Thymus (tissue), 11 donors: ENCODE measurements around the gene GARIN5A. TPM values are rescaled to one million over a fixed set of nuclear protein-coding genes. Genes with fewer than 3 reads are reported as not detected.

Source experiments
- DNase-seq, 9 donors: peaks; one replicate each; pipeline ENCODE4 v3.0.0-alpha.2; 2013; ENCODE audit warnings: low spot score in 9 of 9, low read depth in 6 of 9, missing footprints in 1 of 9
- H3K27ac ChIP-seq, 2 donors: one replicate each; pipeline ENCODE4 v1.5.1; 2013; ENCODE audit warnings: control low read depth in 1 of 2, low read depth in 1 of 2, low read length in 1 of 2, mild to moderate bottlenecking in 1 of 2, moderate library complexity in 1 of 2
- H3K27me3 ChIP-seq, 2 donors: one replicate each; pipeline ENCODE4 v1.5.1; 2013; ENCODE audit warnings: low read length in 1 of 2; ENCODE audit not compliant: control insufficient read depth in 2 of 2, insufficient read depth in 1 of 2
- H3K36me3 ChIP-seq, 2 donors: one replicate each; pipeline ENCODE4 v1.5.1; 2013; ENCODE audit warnings: low read length in 1 of 2, mild to moderate bottlenecking in 1 of 2, moderate library complexity in 1 of 2; ENCODE audit not compliant: control insufficient read depth in 2 of 2, insufficient read depth in 2 of 2
- H3K4me1 ChIP-seq, 2 donors: one replicate each; pipeline ENCODE4 v1.5.1; 2013; ENCODE audit warnings: low read length in 2 of 2; ENCODE audit not compliant: control insufficient read depth in 2 of 2, insufficient read depth in 2 of 2
- H3K4me3 ChIP-seq, 2 donors: one replicate each; pipeline ENCODE4 v1.5.1; 2013; ENCODE audit warnings: low read length in 2 of 2, control low read depth in 1 of 2, mild to moderate bottlenecking in 1 of 2
- H3K9me3 ChIP-seq, 2 donors: one replicate each; pipeline ENCODE4 v1.5.1; 2013; ENCODE audit warnings: low read length in 1 of 2, mild to moderate bottlenecking in 1 of 2; ENCODE audit not compliant: control insufficient read depth in 2 of 2, insufficient read depth in 1 of 2
- WGBS: extraction: QIAGEN DNeasy Blood & Tissue Kit; methylation state at CpG from one replicate; pipeline ENCODE4 v1.1.7; 2013; 5-methylcytosine and 5-hydroxymethylcytosine counted together
- polyA plus RNA-seq: library from polyadenylated mRNA; stranded (reverse); fragments of 200-250 nt; gene quantifications from one replicate; pipeline ENCODE4 v1.2.3, GENCODE V29; 2013
- total RNA-seq: library from RNA; stranded (reverse); fragments of 120-200 nt; gene quantifications from one replicate; pipeline ENCODE4 v1.2.4, GENCODE V29; 2013
- donor health status: healthy.

The GARIN5A gene
- total and polyA plus RNA-seq, 2 donors: 2.9 to 3.4 TPM

- Histone ChIP-seq H3K36me3 (no peaks in the 10 kb centered on the region), H3K27ac (peak overlapping the region in 1 of 2 donors; percentile 68), H3K4me3 (peak overlapping the region in 1 of 2 donors; percentile 26), H3K4me1 (peaks cover 3 to 15% of the 10 kb centered on the region in 2 donors), H3K9me3 (no peaks in the 10 kb centered on the region), H3K27me3 (peaks cover 33 to 78% of the 10 kb centered on the region in 2 donors)
- DNase-seq: no peak
- WGBS: 91% methylated on average over 19 of the region's 19 CpGs
Observed at GRCh38 chr19:50433201-50434180, 43.2 kb downstream of the GARIN5A start.

- Histone ChIP-seq H3K4me3 (peak within 1 kb of the TSS; percentile 56 to 65), H3K27ac (peak within 1 kb of the TSS; percentile 74 to 75), H3K27me3 (peaks cover 40 to 88% of the 10 kb centered on the region in 2 donors), H3K36me3 (no peaks in the 10 kb centered on the region), H3K4me1 (peaks cover 3 to 22% of the 10 kb centered on the region in 2 donors), H3K9me3 (no peaks in the 10 kb centered on the region)
- DNase-seq: no peak
- 5% methylated on average over 40 of the region's 40 CpGs for WGBS
Observed at GRCh38 chr19:50432221-50433028, 44.2 kb downstream of the GARIN5A start, which contains the start of gene MYBPC2. Gene MYBPC2 (plus strand): TSS chr19:50432892. CDS start chr19:50432954, 62 bp downstream.

- peaks cover 40 to 88% of the 10 kb centered on the region in 2 donors for H3K27me3 ChIP-seq
- no peaks in the 10 kb centered on the region for H3K36me3 ChIP-seq
- peaks cover 3 to 22% of the 10 kb centered on the region in 2 donors for H3K4me1 ChIP-seq
- H3K9me3 ChIP-seq: no peaks in the 10 kb centered on the region
- peak; percentile 63 to 88 (median 72) for DNase-seq
- 2% methylated on average over 54 of the region's 54 CpGs for WGBS
- peak overlapping the region; percentile 74 to 75 for H3K27ac ChIP-seq
- H3K4me3 ChIP-seq: peak overlapping the region; percentile 56 to 65
Observed at GRCh38 chr19:50431343-50432220, 45.1 kb downstream of the GARIN5A start.

GRCh38 chr19:50430888-50431342 lies 45.7 kb downstream of the GARIN5A start:
- Histone ChIP-seq H3K27me3 (peaks cover 40 to 84% of the 10 kb centered on the region in 2 donors), H3K4me1 (peaks cover 3 to 22% of the 10 kb centered on the region in 2 donors), H3K27ac (peak overlapping the region in 1 of 2 donors; percentile 75), H3K9me3 (no peaks in the 10 kb centered on the region), H3K4me3 (peak overlapping the region in 1 of 2 donors; percentile 65), H3K36me3 (no peaks in the 10 kb centered on the region)
- DNase-seq: no peak
- WGBS: 67% methylated on average over 13 of the region's 13 CpGs

- Histone ChIP-seq H3K36me3 (no peaks in the 10 kb centered on the region), H3K9me3 (no peaks in the 10 kb centered on the region), H3K27ac (peak overlapping the region in 1 of 2 donors; percentile 43), H3K4me1 (peaks cover 3 to 22% of the 10 kb centered on the region in 2 donors), H3K4me3 (no peak overlapping the region), H3K27me3 (peaks cover 35 to 66% of the 10 kb centered on the region in 2 donors)
- DNase-seq: no peak
- 94% methylated on average over 7 of the region's 7 CpGs for WGBS
Observed at GRCh38 chr19:50428772-50429463, 47.7 kb downstream of the GARIN5A start.

GRCh38 chr19:50427997-50428425 lies 48.6 kb downstream of the GARIN5A start:
- 5% methylated on average over 38 of the region's 38 CpGs for WGBS
- peak overlapping the region in 1 of 2 donors; percentile 20 for H3K4me3 ChIP-seq
- peaks cover 3 to 22% of the 10 kb centered on the region in 2 donors for H3K4me1 ChIP-seq
- H3K27ac ChIP-seq: peak overlapping the region; percentile 36 to 47
- H3K9me3 ChIP-seq: no peaks in the 10 kb centered on the region
- H3K36me3 ChIP-seq: no peaks in the 10 kb centered on the region
- DNase-seq: peak in 2 of 9 donors; percentile 30 to 58
- peaks cover 28 to 57% of the 10 kb centered on the region in 2 donors for H3K27me3 ChIP-seq

GRCh38 chr19:50427318-50427925 lies 49.2 kb downstream of the GARIN5A start:
- Histone ChIP-seq H3K4me3 (peak overlapping the region in 1 of 2 donors; percentile 20), H3K9me3 (no peaks in the 10 kb centered on the region), H3K27ac (no peak overlapping the region), H3K36me3 (no peaks in the 10 kb centered on the region), H3K4me1 (peaks cover 3 to 16% of the 10 kb centered on the region in 2 donors), H3K27me3 (peaks cover 24 to 51% of the 10 kb centered on the region in 2 donors)
- DNase-seq: no peak
- WGBS: 83% methylated on average over 26 of the region's 26 CpGs
